WTC11 (cell line): ENCODE data around the gene ASIC3. TPM values are rescaled to one million over a fixed set of nuclear protein-coding genes. Genes with fewer than 3 reads are reported as not detected.

Experiments used
- ATAC-seq: fragments of 200-7000 bp; cut with Tn5 transposase; 2 replicates; pipeline ENCODE4 v1.10.0; 2021; ENCODE audit warnings: mild to moderate bottlenecking, moderate library complexity
- CTCF ChIA-PET: fragments of 300-600 bp; sonication (Branson Sonifier 250); formaldehyde crosslinking; loops from one replicate; lab custom pipeline; 2021; ENCODE audit warnings: antibody characterized with exemption; lab: Charles Lee
- POLR2A ChIA-PET: fragments of 350-600 bp; sonication (Branson Sonifier 250); formaldehyde crosslinking; loops from one replicate; lab custom pipeline; 2021; ENCODE audit warnings: antibody characterized with exemption; lab: Charles Lee
- DNase-seq: peaks from one replicate; pipeline ENCODE4 v3.0.0; 2021; ENCODE audit warnings: low spot score
- H3K27ac Mint-ChIP-seq: 2 replicates; pipeline ENCODE4 v1.8.0; 2021; ENCODE audit warnings: mixed read lengths
- H3K27me3 Mint-ChIP-seq: 2 replicates; pipeline ENCODE4 v1.8.0; 2021; ENCODE audit warnings: low read depth, mild to moderate bottlenecking, moderate library complexity, mixed read lengths
- H3K36me3 Mint-ChIP-seq: 2 replicates; pipeline ENCODE4 v1.8.0; 2021; ENCODE audit warnings: mixed read lengths
- H3K4me1 Mint-ChIP-seq: 2 replicates; pipeline ENCODE4 v1.8.0; 2022; ENCODE audit warnings: mixed read lengths
- H3K4me3 Mint-ChIP-seq: 2 replicates; pipeline ENCODE4 v1.8.0; 2021; ENCODE audit warnings: mild to moderate bottlenecking, moderate library complexity, mixed read lengths
- H3K9me3 Mint-ChIP-seq: 2 replicates; pipeline ENCODE4 v1.8.0; 2021; ENCODE audit warnings: mixed read lengths
- ATF1 ChIP-seq: sonication (generic); formaldehyde crosslinking; IDR thresholded peaks from 2 replicates; pipeline ENCODE4 v1.8.1; 2023; ENCODE audit warnings: mild to moderate bottlenecking, moderate library complexity, missing genetic modification reagents
- CBFB ChIP-seq: sonication (generic); formaldehyde crosslinking; IDR thresholded peaks from 2 replicates; pipeline ENCODE4 v1.8.1; 2022; ENCODE audit warnings: mild to moderate bottlenecking, low read depth, missing genetic modification reagents
- CREB1 ChIP-seq: sonication (generic); formaldehyde crosslinking; IDR thresholded peaks from 2 replicates; pipeline ENCODE4 v1.8.0; 2023; ENCODE audit warnings: mild to moderate bottlenecking, missing genetic modification reagents
- ETV6 ChIP-seq: sonication (generic); formaldehyde crosslinking; IDR thresholded peaks from 2 replicates; pipeline ENCODE4 v1.8.1; 2022; ENCODE audit warnings: mild to moderate bottlenecking, missing genetic modification reagents
- FOXK1 ChIP-seq: sonication (generic); formaldehyde crosslinking; IDR thresholded peaks from 2 replicates; pipeline ENCODE4 v1.8.0; 2022; ENCODE audit warnings: mild to moderate bottlenecking, moderate library complexity, missing genetic modification reagents
- FOXP1 ChIP-seq: sonication (generic); formaldehyde crosslinking; IDR thresholded peaks from 2 replicates; pipeline ENCODE4 v1.8.0; 2022; ENCODE audit warnings: missing genetic modification reagents, mild to moderate bottlenecking, moderate library complexity, borderline replicate concordance
- JUN ChIP-seq: sonication (generic); formaldehyde crosslinking; IDR thresholded peaks from 2 replicates; pipeline ENCODE4 v1.8.0; 2023; ENCODE audit warnings: mild to moderate bottlenecking, missing genetic modification reagents
- MYBL2 ChIP-seq: sonication (generic); formaldehyde crosslinking; IDR thresholded peaks from 2 replicates; pipeline ENCODE4 v1.8.1; 2023; ENCODE audit warnings: mild to moderate bottlenecking, moderate library complexity, missing genetic modification reagents
- NFE2L1 ChIP-seq: sonication (generic); formaldehyde crosslinking; IDR thresholded peaks from 2 replicates; pipeline ENCODE4 v1.8.1; 2023; ENCODE audit warnings: missing genetic modification reagents
- NR2C2 ChIP-seq: sonication (generic); formaldehyde crosslinking; IDR thresholded peaks from 2 replicates; pipeline ENCODE4 v1.8.0; 2022; ENCODE audit warnings: mild to moderate bottlenecking, missing genetic modification reagents
- SP1 ChIP-seq: sonication (generic); formaldehyde crosslinking; conservative IDR thresholded peaks from 2 replicates; pipeline ENCODE4 v1.8.1; 2022; ENCODE audit warnings: missing genetic modification reagents
- TEAD1 ChIP-seq: sonication (generic); formaldehyde crosslinking; IDR thresholded peaks from 2 replicates; pipeline ENCODE4 v1.8.0; 2022; ENCODE audit warnings: mild to moderate bottlenecking, missing genetic modification reagents
- TEAD4 ChIP-seq: sonication (generic); formaldehyde crosslinking; IDR thresholded peaks from 2 replicates; pipeline ENCODE4 v1.8.0; 2022; ENCODE audit warnings: mild to moderate bottlenecking, missing genetic modification reagents
- ZBTB21 ChIP-seq: sonication (generic); formaldehyde crosslinking; IDR thresholded peaks from 2 replicates; pipeline ENCODE4 v1.8.1; 2023; ENCODE audit warnings: mild to moderate bottlenecking, missing genetic modification reagents, borderline replicate concordance
- ZNF121 ChIP-seq: sonication (generic); formaldehyde crosslinking; IDR thresholded peaks from 2 replicates; pipeline ENCODE4 v1.8.0; 2023; ENCODE audit warnings: missing genetic modification reagents
- total RNA-seq: library from RNA; stranded (reverse); gene quantifications from 3 replicates; pipeline ENCODE4 v1.2.3, GENCODE V29; 2021
- TF ChIP-seq, protein P1 (sequence below): sonication (generic); formaldehyde crosslinking; IDR thresholded peaks from 2 replicates; pipeline ENCODE4 v1.8.0; 2022; ENCODE audit warnings: mild to moderate bottlenecking, missing genetic modification reagents
- TF ChIP-seq, protein P2 (sequence below): sonication (generic); formaldehyde crosslinking; IDR thresholded peaks from 2 replicates; pipeline ENCODE4 v1.8.1; 2023; ENCODE audit warnings: mild to moderate bottlenecking, moderate library complexity, missing genetic modification reagents
- TF ChIP-seq, protein P3 (sequence below): sonication (generic); formaldehyde crosslinking; IDR thresholded peaks from 2 replicates; pipeline ENCODE4 v1.8.1; 2022; ENCODE audit warnings: mild to moderate bottlenecking, moderate library complexity, missing genetic modification reagents
- TF ChIP-seq, protein P4 (sequence below): sonication (generic); formaldehyde crosslinking; IDR thresholded peaks from 2 replicates; pipeline ENCODE4 v1.8.0; 2022; ENCODE audit warnings: mild to moderate bottlenecking, missing genetic modification reagents
- TF ChIP-seq, protein P5 (sequence below): sonication (generic); formaldehyde crosslinking; IDR thresholded peaks from 2 replicates; pipeline ENCODE4 v1.8.1; 2022; ENCODE audit warnings: low read depth, missing genetic modification reagents, borderline replicate concordance
- TF ChIP-seq, protein P6 (sequence below): sonication (generic); formaldehyde crosslinking; IDR thresholded peaks from 2 replicates; pipeline ENCODE4 v1.8.0; 2023; ENCODE audit warnings: mild to moderate bottlenecking, missing genetic modification reagents
- TF ChIP-seq, protein P7 (sequence below): sonication (generic); formaldehyde crosslinking; IDR thresholded peaks from 2 replicates; pipeline ENCODE4 v1.8.0; 2023; ENCODE audit warnings: missing genetic modification reagents
- TF ChIP-seq, protein P8 (sequence below): fragments of 250-450 bp; sonication (Bioruptor Pico); conservative IDR thresholded peaks from 2 replicates; pipeline ENCODE4 v1.9.0; 2021; ENCODE audit warnings: mild to moderate bottlenecking

ASIC3 gene
- total RNA-seq, 1 experiment from 2014 or later, result 5.5 TPM

DNA sequence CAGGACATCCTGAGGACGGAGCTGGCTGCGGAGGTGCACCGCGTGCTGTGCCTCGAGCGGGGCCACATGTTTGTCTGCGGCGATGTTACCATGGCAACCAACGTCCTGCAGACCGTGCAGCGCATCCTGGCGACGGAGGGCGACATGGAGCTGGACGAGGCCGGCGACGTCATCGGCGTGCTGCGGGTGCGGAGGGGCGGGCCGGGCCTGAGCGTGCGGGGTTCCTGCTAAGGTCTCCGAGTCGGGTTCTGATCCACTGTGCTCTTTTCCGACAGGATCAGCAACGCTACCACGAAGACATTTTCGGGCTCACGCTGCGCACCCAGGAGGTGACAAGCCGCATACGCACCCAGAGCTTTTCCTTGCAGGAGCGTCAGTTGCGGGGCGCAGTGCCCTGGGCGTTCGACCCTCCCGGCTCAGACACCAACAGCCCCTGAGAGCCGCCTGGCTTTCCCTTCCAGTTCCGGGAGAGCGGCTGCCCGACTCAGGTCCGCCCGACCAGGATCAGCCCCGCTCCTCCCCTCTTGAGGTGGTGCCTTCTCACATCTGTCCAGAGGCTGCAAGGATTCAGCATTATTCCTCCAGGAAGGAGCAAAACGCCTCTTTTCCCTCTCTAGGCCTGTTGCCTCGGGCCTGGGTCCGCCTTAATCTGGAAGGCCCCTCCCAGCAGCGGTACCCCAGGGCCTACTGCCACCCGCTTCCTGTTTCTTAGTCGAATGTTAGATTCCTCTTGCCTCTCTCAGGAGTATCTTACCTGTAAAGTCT is 34.4 kb upstream of the ASIC3 start:
- ATAC-seq, result peak; percentile 32
- no peaks in the 10 kb centered on the region for H3K9me3 Mint-ChIP-seq
- H3K36me3 Mint-ChIP-seq, result no peaks in the 10 kb centered on the region
- H3K4me3 Mint-ChIP-seq, result peak overlapping the region; percentile 75
- peak overlapping the region; percentile 44; the same call in 1 of the 2 replicates for H3K27ac Mint-ChIP-seq
- H3K27me3 Mint-ChIP-seq, result peaks cover 61% of the 10 kb centered on the region
- DNase-seq, result peak; percentile 94
- ChIA-PET POLR2A (interaction anchor here (1.0 kb wide), 1 partner anchor 14 kb away, joined by 4 read pairs; the partner anchor contains the start of gene ABCB8), CTCF (interaction anchor here (0.6 to 6.6 kb wide), 26 partner anchors 9 to 698 kb away, joined by 3 to 49 read pairs (median 5); partner anchors contain the start of genes ABCB8 and GIMAP1)
- H3K4me1 Mint-ChIP-seq, result peaks cover 43% of the 10 kb centered on the region
- peak; percentile 86; the same call in 1 of the 2 replicates for TF ChIP-seq NFE2L1
- no peak for TF ChIP-seq CBFB (CRISPR knock-in tag)
- TF ChIP-seq MYBL2 (CRISPR knock-in tag), result peak; percentile 86
- TF ChIP-seq ZNF121 (CRISPR knock-in tag), result peak; percentile 5; the same call in 1 of the 2 replicates
- peak; percentile 78; the same call in 1 of the 2 replicates for TF ChIP-seq CREB1 (CRISPR knock-in tag)
- TF ChIP-seq, protein P1, sequence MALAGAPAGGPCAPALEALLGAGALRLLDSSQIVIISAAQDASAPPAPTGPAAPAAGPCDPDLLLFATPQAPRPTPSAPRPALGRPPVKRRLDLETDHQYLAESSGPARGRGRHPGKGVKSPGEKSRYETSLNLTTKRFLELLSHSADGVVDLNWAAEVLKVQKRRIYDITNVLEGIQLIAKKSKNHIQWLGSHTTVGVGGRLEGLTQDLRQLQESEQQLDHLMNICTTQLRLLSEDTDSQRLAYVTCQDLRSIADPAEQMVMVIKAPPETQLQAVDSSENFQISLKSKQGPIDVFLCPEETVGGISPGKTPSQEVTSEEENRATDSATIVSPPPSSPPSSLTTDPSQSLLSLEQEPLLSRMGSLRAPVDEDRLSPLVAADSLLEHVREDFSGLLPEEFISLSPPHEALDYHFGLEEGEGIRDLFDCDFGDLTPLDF (CRISPR knock-in tag), result 0 out of 2 replicates have a peak, but pooled peaks have one; percentile 54
- peak; percentile 25; the same call in 1 of the 2 replicates for TF ChIP-seq FOXP1 (CRISPR knock-in tag)
- TF ChIP-seq, protein P2, sequence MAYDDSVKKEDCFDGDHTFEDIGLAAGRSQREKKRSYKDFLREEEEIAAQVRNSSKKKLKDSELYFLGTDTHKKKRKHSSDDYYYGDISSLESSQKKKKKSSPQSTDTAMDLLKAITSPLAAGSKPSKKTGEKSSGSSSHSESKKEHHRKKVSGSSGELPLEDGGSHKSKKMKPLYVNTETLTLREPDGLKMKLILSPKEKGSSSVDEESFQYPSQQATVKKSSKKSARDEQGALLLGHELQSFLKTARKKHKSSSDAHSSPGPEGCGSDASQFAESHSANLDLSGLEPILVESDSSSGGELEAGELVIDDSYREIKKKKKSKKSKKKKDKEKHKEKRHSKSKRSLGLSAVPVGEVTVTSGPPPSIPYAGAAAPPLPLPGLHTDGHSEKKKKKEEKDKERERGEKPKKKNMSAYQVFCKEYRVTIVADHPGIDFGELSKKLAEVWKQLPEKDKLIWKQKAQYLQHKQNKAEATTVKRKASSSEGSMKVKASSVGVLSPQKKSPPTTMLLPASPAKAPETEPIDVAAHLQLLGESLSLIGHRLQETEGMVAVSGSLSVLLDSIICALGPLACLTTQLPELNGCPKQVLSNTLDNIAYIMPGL, result no peak; the same call in 1 of the 2 replicates
- TF ChIP-seq, protein P3, sequence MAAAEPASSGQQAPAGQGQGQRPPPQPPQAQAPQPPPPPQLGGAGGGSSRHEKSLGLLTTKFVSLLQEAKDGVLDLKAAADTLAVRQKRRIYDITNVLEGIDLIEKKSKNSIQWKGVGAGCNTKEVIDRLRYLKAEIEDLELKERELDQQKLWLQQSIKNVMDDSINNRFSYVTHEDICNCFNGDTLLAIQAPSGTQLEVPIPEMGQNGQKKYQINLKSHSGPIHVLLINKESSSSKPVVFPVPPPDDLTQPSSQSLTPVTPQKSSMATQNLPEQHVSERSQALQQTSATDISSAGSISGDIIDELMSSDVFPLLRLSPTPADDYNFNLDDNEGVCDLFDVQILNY (CRISPR knock-in tag), result peak; percentile 67; the same call in 1 of the 2 replicates
- TF ChIP-seq, protein P4, sequence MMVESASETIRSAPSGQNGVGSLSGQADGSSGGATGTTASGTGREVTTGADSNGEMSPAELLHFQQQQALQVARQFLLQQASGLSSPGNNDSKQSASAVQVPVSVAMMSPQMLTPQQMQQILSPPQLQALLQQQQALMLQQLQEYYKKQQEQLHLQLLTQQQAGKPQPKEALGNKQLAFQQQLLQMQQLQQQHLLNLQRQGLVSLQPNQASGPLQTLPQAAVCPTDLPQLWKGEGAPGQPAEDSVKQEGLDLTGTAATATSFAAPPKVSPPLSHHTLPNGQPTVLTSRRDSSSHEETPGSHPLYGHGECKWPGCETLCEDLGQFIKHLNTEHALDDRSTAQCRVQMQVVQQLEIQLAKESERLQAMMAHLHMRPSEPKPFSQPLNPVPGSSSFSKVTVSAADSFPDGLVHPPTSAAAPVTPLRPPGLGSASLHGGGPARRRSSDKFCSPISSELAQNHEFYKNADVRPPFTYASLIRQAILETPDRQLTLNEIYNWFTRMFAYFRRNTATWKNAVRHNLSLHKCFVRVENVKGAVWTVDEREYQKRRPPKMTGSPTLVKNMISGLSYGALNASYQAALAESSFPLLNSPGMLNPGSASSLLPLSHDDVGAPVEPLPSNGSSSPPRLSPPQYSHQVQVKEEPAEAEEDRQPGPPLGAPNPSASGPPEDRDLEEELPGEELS, result peak; percentile 98
- TF ChIP-seq TEAD1 (CRISPR knock-in tag), result peak; percentile 95
- TF ChIP-seq NR2C2 (CRISPR knock-in tag), result peak; percentile 62; the same call in 1 of the 2 replicates
- peak; percentile 95 for TF ChIP-seq FOXK1 (CRISPR knock-in tag)
- TF ChIP-seq, protein P5, sequence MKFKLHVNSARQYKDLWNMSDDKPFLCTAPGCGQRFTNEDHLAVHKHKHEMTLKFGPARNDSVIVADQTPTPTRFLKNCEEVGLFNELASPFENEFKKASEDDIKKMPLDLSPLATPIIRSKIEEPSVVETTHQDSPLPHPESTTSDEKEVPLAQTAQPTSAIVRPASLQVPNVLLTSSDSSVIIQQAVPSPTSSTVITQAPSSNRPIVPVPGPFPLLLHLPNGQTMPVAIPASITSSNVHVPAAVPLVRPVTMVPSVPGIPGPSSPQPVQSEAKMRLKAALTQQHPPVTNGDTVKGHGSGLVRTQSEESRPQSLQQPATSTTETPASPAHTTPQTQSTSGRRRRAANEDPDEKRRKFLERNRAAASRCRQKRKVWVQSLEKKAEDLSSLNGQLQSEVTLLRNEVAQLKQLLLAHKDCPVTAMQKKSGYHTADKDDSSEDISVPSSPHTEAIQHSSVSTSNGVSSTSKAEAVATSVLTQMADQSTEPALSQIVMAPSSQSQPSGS (CRISPR knock-in tag), result 0 out of 2 replicates have a peak, but pooled peaks have one; percentile 45
- TF ChIP-seq ATF1, result 0 out of 2 replicates have a peak, but pooled peaks have one; percentile 83
- TF ChIP-seq, protein P6, sequence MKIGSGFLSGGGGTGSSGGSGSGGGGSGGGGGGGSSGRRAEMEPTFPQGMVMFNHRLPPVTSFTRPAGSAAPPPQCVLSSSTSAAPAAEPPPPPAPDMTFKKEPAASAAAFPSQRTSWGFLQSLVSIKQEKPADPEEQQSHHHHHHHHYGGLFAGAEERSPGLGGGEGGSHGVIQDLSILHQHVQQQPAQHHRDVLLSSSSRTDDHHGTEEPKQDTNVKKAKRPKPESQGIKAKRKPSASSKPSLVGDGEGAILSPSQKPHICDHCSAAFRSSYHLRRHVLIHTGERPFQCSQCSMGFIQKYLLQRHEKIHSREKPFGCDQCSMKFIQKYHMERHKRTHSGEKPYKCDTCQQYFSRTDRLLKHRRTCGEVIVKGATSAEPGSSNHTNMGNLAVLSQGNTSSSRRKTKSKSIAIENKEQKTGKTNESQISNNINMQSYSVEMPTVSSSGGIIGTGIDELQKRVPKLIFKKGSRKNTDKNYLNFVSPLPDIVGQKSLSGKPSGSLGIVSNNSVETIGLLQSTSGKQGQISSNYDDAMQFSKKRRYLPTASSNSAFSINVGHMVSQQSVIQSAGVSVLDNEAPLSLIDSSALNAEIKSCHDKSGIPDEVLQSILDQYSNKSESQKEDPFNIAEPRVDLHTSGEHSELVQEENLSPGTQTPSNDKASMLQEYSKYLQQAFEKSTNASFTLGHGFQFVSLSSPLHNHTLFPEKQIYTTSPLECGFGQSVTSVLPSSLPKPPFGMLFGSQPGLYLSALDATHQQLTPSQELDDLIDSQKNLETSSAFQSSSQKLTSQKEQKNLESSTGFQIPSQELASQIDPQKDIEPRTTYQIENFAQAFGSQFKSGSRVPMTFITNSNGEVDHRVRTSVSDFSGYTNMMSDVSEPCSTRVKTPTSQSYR (CRISPR knock-in tag), result peak; percentile 74; the same call in 1 of the 2 replicates
- 0 out of 2 replicates have a peak, but pooled peaks have one; percentile 58 for TF ChIP-seq JUN
- TF ChIP-seq ETV6, result peak; percentile 96
- peak; percentile 76 for TF ChIP-seq SP1 (CRISPR knock-in tag)
- TF ChIP-seq, protein P7, sequence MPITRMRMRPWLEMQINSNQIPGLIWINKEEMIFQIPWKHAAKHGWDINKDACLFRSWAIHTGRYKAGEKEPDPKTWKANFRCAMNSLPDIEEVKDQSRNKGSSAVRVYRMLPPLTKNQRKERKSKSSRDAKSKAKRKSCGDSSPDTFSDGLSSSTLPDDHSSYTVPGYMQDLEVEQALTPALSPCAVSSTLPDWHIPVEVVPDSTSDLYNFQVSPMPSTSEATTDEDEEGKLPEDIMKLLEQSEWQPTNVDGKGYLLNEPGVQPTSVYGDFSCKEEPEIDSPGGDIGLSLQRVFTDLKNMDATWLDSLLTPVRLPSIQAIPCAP, result peak; percentile 89
- TF ChIP-seq ZBTB21 (CRISPR knock-in tag), result no peak
- TF ChIP-seq TEAD4, result 0 out of 2 replicates have a peak, but pooled peaks have one; percentile 31
- TF ChIP-seq, protein P8, sequence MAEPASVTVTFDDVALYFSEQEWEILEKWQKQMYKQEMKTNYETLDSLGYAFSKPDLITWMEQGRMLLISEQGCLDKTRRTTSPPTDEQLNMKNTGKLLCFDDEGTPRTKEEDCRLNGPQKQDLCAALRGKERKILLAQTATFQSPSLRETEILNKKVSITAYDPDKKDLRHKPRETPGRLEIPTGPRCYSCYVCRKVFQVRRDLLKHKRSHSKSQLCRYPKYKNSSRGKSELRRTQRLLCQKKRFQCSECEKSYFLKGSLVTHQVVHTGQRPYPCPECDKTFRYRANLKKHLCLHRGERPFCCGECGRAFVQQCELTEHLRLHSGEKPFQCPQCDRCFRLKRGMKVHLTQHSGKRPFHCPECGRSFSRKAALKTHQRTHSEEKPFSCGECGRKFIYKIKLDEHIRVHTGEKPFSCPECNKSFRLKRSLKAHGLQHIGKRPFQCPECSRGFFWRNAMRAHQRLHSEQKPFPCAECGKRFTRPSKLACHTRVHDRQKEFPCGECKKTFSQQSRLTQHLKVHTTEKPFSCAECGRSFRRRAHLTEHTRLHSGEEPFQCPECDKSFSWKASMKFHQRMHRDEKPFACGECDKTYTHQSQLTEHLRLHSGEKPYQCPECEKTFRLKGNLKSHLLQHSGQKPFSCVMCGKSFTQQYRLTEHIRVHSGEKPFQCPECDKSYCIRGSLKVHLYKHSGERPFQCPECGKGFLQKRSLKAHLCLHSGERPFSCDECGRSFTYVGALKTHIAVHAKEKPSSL (CRISPR knock-in tag), result no peak
